HAP-1 (cell line): ENCODE measurements around the gene ARHGEF4.
A peak's percentile ranks its signal among the peaks of the same experiment; 100 is the strongest.

Source experiments
- DNase-seq, 2 experiments: peaks; one replicate each; pipeline ENCODE4 v3.0.0-alpha.2; 2016 to 2020; ENCODE audit warnings: low spot score in 2 of 2
- H3K27me3 ChIP-seq: fragments of 250-450 bp; sonication (Bioruptor Pico); 2 replicates; pipeline ENCODE4 v1.5.1; 2020; ENCODE audit warnings: low read depth, mild to moderate bottlenecking, moderate library complexity
- H3K36me3 ChIP-seq: fragments of 250-450 bp; sonication (Bioruptor Pico); replicated peaks from 2 replicates; pipeline ENCODE4 v1.5.1; 2020; ENCODE audit warnings: mild to moderate bottlenecking
- H3K4me1 ChIP-seq: fragments of 250-450 bp; sonication (Bioruptor Pico); 2 replicates; pipeline ENCODE4 v1.5.1; 2020; ENCODE audit warnings: mild to moderate bottlenecking
- H3K4me3 ChIP-seq: fragments of 250-450 bp; sonication (Bioruptor Pico); 2 replicates; pipeline ENCODE4 v1.5.1; 2020; ENCODE audit warnings: mild to moderate bottlenecking, moderate library complexity
- H3K9me3 ChIP-seq: fragments of 250-450 bp; sonication (Bioruptor Pico); 2 replicates; pipeline ENCODE4 v1.5.1; 2020; ENCODE audit warnings: mild to moderate bottlenecking, moderate library complexity
- in situ Hi-C: fragments of 300-500 bp; cut with MboI; formaldehyde crosslinking; loops from 3 replicates; pipeline ENCODE4 v1.14.3; 2020; ENCODE audit warnings: low sequenced_read_pairs, inconsistent platforms, mixed read lengths

Gene ARHGEF4

GRCh38 chr2:131022731-131023130, 186.0 kb downstream of the ARHGEF4 start:
- no peaks in the 10 kb centered on the region for H3K9me3 ChIP-seq
- H3K4me3 ChIP-seq = no peak overlapping the region
- DNase-seq = no peak
- H3K36me3 ChIP-seq = no peaks in the 10 kb centered on the region
- H3K4me1 ChIP-seq = no peaks in the 10 kb centered on the region
- H3K27me3 ChIP-seq = no peaks in the 10 kb centered on the region; the same call in 1 of the 2 replicates
- in situ Hi-C loops = no loop called here

- H3K9me3 ChIP-seq = no peaks in the 10 kb centered on the region
- no peaks in the 10 kb centered on the region for H3K36me3 ChIP-seq
- no peaks in the 10 kb centered on the region for H3K4me1 ChIP-seq
- in situ Hi-C loops = no loop called here
- H3K27me3 ChIP-seq = no peaks in the 10 kb centered on the region
- no peak for DNase-seq
- no peak overlapping the region for H3K4me3 ChIP-seq
Observed at GRCh38 chr2:131023758-131024157, 187.0 kb downstream of the ARHGEF4 start.

DNA sequence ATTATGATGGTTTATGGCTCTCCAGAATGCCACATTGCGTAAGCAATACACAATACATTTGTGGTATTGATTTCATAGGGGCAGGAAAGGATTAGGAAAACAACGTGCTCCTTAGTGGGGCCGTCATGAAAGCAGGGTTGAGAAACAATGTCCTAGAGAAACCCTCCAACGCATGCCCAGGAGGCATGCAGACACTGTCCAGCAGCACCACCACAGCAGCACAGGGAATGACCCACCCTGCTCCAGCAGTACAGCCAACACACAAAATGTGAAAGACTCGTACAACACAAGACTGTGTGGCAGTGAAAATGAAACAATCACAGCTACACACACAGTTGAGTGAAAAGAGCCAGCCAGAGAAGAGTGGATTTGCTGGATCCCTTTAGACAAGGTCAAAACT, 190.2 kb downstream of the ARHGEF4 start:
- Histone ChIP-seq H3K4me1 (no peaks in the 10 kb centered on the region), H3K27me3 (no peaks in the 10 kb centered on the region), H3K36me3 (no peaks in the 10 kb centered on the region), H3K9me3 (no peaks in the 10 kb centered on the region), H3K4me3 (no peak overlapping the region)
- in situ Hi-C loops = no loop called here
- no peak for DNase-seq

DNA sequence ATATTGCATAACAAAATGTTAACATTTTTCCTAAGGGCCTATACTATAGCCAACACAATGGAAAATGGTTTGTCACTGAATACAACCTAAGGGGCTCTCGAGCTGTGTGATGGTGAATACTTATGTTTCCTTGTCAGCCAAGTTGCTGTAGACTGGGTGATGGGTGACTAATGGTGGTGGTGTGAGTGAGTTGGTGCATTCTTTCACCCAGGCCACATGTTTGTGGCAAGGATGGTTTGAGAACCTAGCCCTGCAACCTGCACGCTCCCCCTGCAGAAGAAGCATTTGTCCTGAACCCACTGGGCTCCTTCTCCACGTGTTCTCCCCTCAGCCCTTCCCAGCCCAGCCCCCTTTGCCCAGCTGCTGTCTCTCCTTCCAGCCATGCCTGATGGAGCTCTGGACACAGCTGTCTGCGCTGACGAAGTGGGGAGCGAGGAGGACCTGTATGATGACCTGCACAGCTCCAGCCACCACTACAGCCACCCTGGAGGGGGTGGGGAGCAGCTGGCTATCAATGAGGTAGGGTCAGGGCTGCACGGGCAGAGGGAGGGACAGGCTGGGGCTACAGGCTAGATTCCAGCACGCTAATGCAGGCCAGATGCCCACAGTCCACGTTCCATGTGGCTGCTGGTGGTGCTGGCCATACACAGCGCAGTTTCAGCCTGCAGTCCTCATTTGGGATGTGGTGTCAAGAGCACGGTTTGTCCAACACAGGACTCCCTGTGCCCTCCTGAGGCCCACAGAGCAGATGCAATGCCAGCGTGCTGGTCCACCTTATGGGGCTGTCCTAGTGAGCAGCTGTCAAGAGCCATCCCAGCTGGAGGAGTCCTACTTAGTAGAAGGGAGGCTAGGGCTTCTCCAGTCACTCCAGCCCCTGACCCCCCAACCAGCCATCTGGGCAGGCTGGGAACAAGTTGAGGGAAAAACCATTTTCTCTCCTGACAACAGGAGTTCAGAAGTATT, 191.1 kb downstream of the ARHGEF4 start:
- Histone ChIP-seq H3K9me3 (no peaks in the 10 kb centered on the region), H3K4me3 (no peak overlapping the region), H3K27me3 (no peaks in the 10 kb centered on the region), H3K36me3 (no peaks in the 10 kb centered on the region), H3K4me1 (no peaks in the 10 kb centered on the region)
- in situ Hi-C loops = no loop called here
- no peak for DNase-seq

GRCh38 chr2:131029812-131030211, 193.1 kb downstream of the ARHGEF4 start:
- H3K9me3 ChIP-seq = no peaks in the 10 kb centered on the region
- no peaks in the 10 kb centered on the region for H3K36me3 ChIP-seq
- in situ Hi-C loops = no loop called here
- peaks cover 8% of the 10 kb centered on the region for H3K27me3 ChIP-seq
- no peak for DNase-seq
- H3K4me3 ChIP-seq = no peak overlapping the region
- H3K4me1 ChIP-seq = no peaks in the 10 kb centered on the region

- no peak overlapping the region for H3K4me3 ChIP-seq
- H3K36me3 ChIP-seq = no peaks in the 10 kb centered on the region
- no peaks in the 10 kb centered on the region for H3K4me1 ChIP-seq
- no peak for DNase-seq
- H3K27me3 ChIP-seq = peaks cover 8% of the 10 kb centered on the region
- H3K9me3 ChIP-seq = no peaks in the 10 kb centered on the region
- in situ Hi-C loops = no loop called here
Observed at GRCh38 chr2:131030478-131030971, 193.8 kb downstream of the ARHGEF4 start.

GRCh38 chr2:131031431-131031841, 194.7 kb downstream of the ARHGEF4 start:
- H3K4me3 ChIP-seq = no peak overlapping the region
- no peak for DNase-seq
- H3K36me3 ChIP-seq = no peaks in the 10 kb centered on the region
- in situ Hi-C loops = no loop called here
- peaks cover 8% of the 10 kb centered on the region for H3K27me3 ChIP-seq
- no peaks in the 10 kb centered on the region for H3K4me1 ChIP-seq
- no peaks in the 10 kb centered on the region for H3K9me3 ChIP-seq

DNA sequence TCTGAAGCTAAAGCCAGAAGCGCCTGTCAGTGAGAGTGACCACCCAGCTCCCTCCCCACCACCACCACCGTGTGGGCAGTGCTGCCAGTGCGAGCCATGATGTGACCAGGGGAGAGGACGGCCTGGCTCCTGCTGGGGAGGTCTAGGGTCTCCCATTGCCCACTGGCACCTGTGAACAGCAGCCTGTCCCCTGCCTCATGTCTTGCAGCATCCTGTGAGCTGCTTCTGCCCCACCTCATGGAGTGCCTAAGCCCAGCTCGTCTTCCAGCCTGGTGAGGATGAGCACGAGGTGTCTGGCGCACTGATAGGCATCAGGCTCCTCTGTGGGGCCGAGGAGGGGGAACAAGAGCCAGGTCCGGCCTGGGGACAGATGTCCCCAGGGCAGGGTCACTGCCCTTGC, 195.2 kb downstream of the ARHGEF4 start:
- H3K36me3 ChIP-seq = no peaks in the 10 kb centered on the region
- in situ Hi-C loops = no loop called here
- H3K4me1 ChIP-seq = no peaks in the 10 kb centered on the region
- no peaks in the 10 kb centered on the region for H3K9me3 ChIP-seq
- no peak overlapping the region for H3K4me3 ChIP-seq
- peaks cover 8% of the 10 kb centered on the region for H3K27me3 ChIP-seq
- no peak for DNase-seq

DNA sequence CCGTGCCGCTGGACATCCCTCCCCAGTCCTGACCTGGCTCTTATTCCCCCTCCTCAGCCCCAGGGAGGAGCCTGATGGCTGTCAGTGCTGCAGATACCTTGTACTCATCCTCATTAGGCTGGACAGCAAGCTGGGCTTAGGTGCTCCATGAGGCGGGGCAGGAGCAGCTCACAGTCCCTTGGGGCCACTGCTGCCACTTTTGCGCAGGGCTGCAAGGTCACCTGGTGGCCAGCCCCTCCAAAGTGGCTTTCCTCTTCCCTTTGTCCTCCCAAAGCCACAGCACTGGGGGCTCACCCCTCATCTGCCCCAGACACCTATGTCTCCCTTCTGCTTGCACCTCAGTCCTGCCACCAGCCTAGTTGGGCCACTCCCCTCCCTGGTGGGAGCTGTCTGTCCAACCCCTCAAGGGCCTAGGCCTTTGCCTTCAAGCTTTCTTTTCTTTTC, 195.7 kb downstream of the ARHGEF4 start:
- Histone ChIP-seq H3K36me3 (no peaks in the 10 kb centered on the region), H3K9me3 (no peaks in the 10 kb centered on the region), H3K4me1 (no peaks in the 10 kb centered on the region), H3K4me3 (no peak overlapping the region), H3K27me3 (peaks cover 8% of the 10 kb centered on the region)
- in situ Hi-C loops = no loop called here
- no peak for DNase-seq

DNA sequence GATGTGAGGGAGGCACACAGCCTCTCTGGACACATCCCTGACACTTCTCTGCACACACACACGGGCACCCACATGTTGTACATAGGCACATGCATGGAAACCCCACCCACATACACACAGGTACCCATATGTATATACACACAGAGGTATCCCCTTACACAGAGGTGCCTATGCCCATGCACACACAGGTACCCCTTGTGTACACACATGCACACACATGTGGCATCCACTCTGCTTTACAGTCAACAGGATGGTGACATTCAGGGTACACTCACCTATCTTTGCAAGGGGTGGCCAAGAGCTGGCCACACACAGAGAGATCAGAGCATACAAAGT, 197.0 kb downstream of the ARHGEF4 start:
- Histone ChIP-seq H3K36me3 (no peaks in the 10 kb centered on the region), H3K4me1 (no peaks in the 10 kb centered on the region), H3K9me3 (no peaks in the 10 kb centered on the region), H3K4me3 (no peak overlapping the region), H3K27me3 (peaks cover 8% of the 10 kb centered on the region)
- no peak for DNase-seq
- in situ Hi-C loops = no loop called here

DNA sequence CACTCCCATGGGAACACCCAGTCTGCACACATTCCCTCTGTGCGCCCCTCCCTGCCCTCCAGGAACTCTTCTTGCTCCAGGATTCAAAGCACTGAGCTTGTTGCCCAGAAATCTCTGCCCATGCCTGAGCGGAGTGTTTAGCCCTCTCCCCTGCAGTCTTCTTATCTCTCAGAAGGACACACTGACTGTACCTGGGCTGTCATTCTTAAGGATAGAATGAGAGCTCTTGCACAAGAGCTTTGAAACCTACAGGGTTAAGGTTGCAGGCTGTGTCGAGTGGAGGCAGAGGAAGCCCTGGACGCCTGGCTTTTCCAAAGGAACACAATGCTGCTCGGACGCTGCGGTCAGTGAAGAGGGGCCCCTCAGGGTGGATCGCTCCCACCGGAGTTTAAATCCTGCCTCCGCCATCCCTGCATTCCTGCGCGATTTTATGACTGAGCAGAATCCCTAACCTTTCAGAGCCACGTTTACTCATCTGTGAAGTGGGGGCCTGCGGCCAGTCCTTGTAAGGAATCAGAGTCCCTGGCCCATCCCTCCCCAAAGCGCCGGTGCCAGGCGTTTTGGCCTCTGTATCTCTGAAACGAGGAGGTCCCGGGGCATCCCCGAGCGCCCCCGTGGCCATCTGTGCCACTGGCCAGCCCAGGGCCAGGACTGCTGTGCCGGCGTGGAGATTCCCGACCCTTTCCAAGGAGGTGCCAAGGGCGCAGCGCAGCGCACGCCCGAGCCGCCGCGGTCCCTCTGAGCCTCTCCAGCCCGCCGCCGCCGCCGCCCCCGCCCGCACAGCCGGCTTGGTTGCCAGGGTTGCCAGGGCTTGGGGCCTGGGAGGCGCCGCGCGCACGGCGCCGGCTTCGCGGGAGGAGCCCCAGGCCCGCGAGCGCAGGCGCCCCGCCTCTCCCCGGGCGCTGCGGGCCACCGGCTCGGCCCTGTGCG, 197.7 kb downstream of the ARHGEF4 start:
- peak in 1 of 2 experiments; percentile 33 for DNase-seq
- H3K9me3 ChIP-seq = no peaks in the 10 kb centered on the region
- no peaks in the 10 kb centered on the region for H3K36me3 ChIP-seq
- no peak overlapping the region for H3K4me3 ChIP-seq
- peaks cover 8% of the 10 kb centered on the region for H3K27me3 ChIP-seq
- in situ Hi-C loops = no loop called here
- no peaks in the 10 kb centered on the region for H3K4me1 ChIP-seq

- in situ Hi-C loops = no loop called here
- Histone ChIP-seq H3K4me1 (no peaks in the 10 kb centered on the region), H3K36me3 (no peaks in the 10 kb centered on the region), H3K27me3 (peaks cover 8% of the 10 kb centered on the region), H3K9me3 (no peaks in the 10 kb centered on the region), H3K4me3 (no peak overlapping the region)
- DNase-seq = no peak
Observed at GRCh38 chr2:131035112-131035825, 198.6 kb downstream of the ARHGEF4 start.

DNA sequence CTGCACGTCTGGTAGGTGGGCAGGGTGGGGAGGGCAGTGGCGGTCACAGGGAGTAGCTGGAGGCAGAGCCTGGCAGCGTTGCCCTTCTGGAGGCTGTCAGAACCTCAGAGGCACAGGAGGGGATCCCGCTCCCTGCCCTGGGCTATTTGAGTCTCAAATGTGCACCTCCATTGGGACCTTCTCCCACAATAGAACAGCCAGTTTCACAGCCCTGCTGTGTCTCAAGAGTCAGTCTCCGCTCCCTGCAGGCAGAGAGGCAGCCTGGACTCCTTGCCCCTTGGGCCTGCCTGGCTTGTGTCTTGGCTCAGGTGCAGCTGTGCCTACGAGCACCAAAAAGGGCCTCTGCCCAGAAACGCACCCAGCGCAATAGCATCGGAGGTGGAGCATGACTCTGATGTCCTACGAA, 199.1 kb downstream of the ARHGEF4 start:
- in situ Hi-C loops = no loop called here

More for the DNA sequence above, 199.1 kb downstream of the ARHGEF4 start:
- Histone ChIP-seq H3K36me3 (no peaks in the 10 kb centered on the region), H3K4me3 (no peak overlapping the region), H3K4me1 (no peaks in the 10 kb centered on the region), H3K9me3 (no peaks in the 10 kb centered on the region), H3K27me3 (peaks cover 8% of the 10 kb centered on the region)
- DNase-seq = no peak
